HepG2 (cell line): ENCODE results near the gene ORM1. TPM values are rescaled to one million over a fixed set of nuclear protein-coding genes. Genes with fewer than 3 reads are reported as not detected.

Source experiments
- ATAC-seq: fragments of 200-7000 bp; cut with Tn5 transposase; 3 replicates; pipeline ENCODE4 v1.9.1; 2020; ENCODE audit warnings: mild to moderate bottlenecking, moderate library complexity
- BruUV-seq: library from RNA; stranded (reverse); fragments of 400-500 nt; replicated peaks from 2 replicates; lab custom pipeline; 2021; lab: Mats Ljungman, UMichigan
- CTCF ChIA-PET: fragments of 300-600 bp; formaldehyde crosslinking; extraction: SDS; loops from one replicate; lab custom pipeline; 2021; ENCODE audit warnings: low total read pairs, inconsistent platforms, low intra/inter-chr PET ratio; lab: Yijun Ruan, JAX
- POLR2A ChIA-PET: fragments of 350-600 bp; sonication (Branson Sonifier 250); formaldehyde crosslinking; loops from one replicate; lab custom pipeline; 2020; ENCODE audit warnings: antibody characterized with exemption, inconsistent platforms; lab: Yijun Ruan, JAX
- DNase-seq: peaks from one replicate; pipeline ENCODE4 v3.0.0-alpha.2; 2015; ENCODE audit warnings: low spot score
- FAIRE-seq: peaks from 3 replicates; lab custom pipeline; 2011; peaks lifted over from hg19 to GRCh38; lab: Jason Lieb, UNC
- H2AFZ ChIP-seq: one replicate; pipeline ENCODE4 v1.6.1; 2011; ENCODE audit warnings: low read length, inconsistent platforms
- H3K27ac ChIP-seq: fragments of 300-600 bp; 3 replicates; pipeline ENCODE4 v1.8.0; 2011; ENCODE audit warnings: mixed run types, mild to moderate bottlenecking, mixed read lengths, low read length, inconsistent platforms; ENCODE audit not compliant: insufficient read depth; ENCODE audit errors: extremely low read length
- H3K27me3 ChIP-seq, 2 experiments: fragments of 200-600 bp in 1 of 2; 2 replicates in 1 of 2; 3 replicates in 1 of 2; pipeline versions ENCODE4 v1.6.0 to v1.8.0; 2011; ENCODE audit warnings: low read length in 2 of 2, mild to moderate bottlenecking in 2 of 2, moderate library complexity in 2 of 2, inconsistent platforms in 1 of 2; ENCODE audit not compliant: insufficient read depth in 2 of 2, control insufficient read depth in 1 of 2
- H3K36me3 ChIP-seq, 2 experiments: fragments of 200-600 bp in 1 of 2; replicated peaks in 1 of 2; 2 replicates in 1 of 2; 3 replicates in 1 of 2; pipeline versions ENCODE4 v1.5.1 to v1.8.0; 2011; ENCODE audit warnings: low read length in 2 of 2, inconsistent platforms in 1 of 2; ENCODE audit not compliant: insufficient read depth in 2 of 2, control insufficient read depth in 1 of 2
- H3K4me1 ChIP-seq: 2 replicates; pipeline ENCODE4 v1.5.1; 2012; ENCODE audit warnings: low read length, inconsistent platforms; ENCODE audit not compliant: insufficient read depth
- H3K4me2 ChIP-seq: 2 replicates; pipeline ENCODE4 v1.6.0; 2011; ENCODE audit warnings: low read depth, low read length, inconsistent platforms
- H3K4me3 ChIP-seq, 3 experiments: fragments of 200-600 bp in 1 of 3; sonication (generic), shearing (Covaris generic) in 1 of 3; replicated peaks in 1 of 3; 2 replicates each; pipeline ENCODE4 v1.5.1; 2011 to 2016; ENCODE audit warnings: low read length in 3 of 3, inconsistent platforms in 2 of 3, low read depth in 2 of 3, mild to moderate bottlenecking in 2 of 3, control low read depth in 1 of 3, mixed read lengths in 1 of 3; ENCODE audit not compliant: insufficient read depth in 1 of 3
- H3K79me2 ChIP-seq: one replicate; pipeline ENCODE4 v1.6.1; 2011; ENCODE audit warnings: low read length, inconsistent platforms; ENCODE audit not compliant: insufficient read depth
- H3K9ac ChIP-seq: 2 replicates; pipeline ENCODE4 v1.6.0; 2011; ENCODE audit warnings: mild to moderate bottlenecking, low read depth, low read length, inconsistent platforms; ENCODE audit not compliant: insufficient read depth
- H3K9me3 ChIP-seq: 2 replicates; pipeline ENCODE4 v1.5.1; 2012; ENCODE audit warnings: mild to moderate bottlenecking, low read length
- H4K20me1 ChIP-seq: 2 replicates; pipeline ENCODE4 v1.6.0; 2011; ENCODE audit warnings: inconsistent platforms, mild to moderate bottlenecking, low read length, moderate library complexity; ENCODE audit not compliant: insufficient read depth
- GMEB2 ChIP-seq: IDR thresholded peaks from 2 replicates; pipeline ENCODE4 v1.6.1; 2016; ENCODE audit warnings: missing biosample characterization, missing genetic modification reagents, low read depth
- JARID2 ChIP-seq: sonication (generic); formaldehyde crosslinking; IDR thresholded peaks from 2 replicates; pipeline ENCODE4 v1.8.1; 2023; ENCODE audit warnings: missing genetic modification reagents, inconsistent platforms; ENCODE audit not compliant: insufficient replicate concordance
- NCOR1 ChIP-seq: fragments of 200-600 bp; sonication (generic); IDR thresholded peaks from 2 replicates; pipeline ENCODE4 v1.7.0; 2017; ENCODE audit warnings: antibody characterized with exemption, low read length, borderline replicate concordance
- NFYB ChIP-seq: sonication (generic); formaldehyde crosslinking; IDR thresholded peaks from 2 replicates; pipeline ENCODE4 v1.4.0; 2020; ENCODE audit warnings: missing genetic modification reagents
- RAD21 ChIP-seq: fragments of 450-650 bp; formaldehyde crosslinking; IDR thresholded peaks from 2 replicates; pipeline ENCODE4 v1.5.0; 2020; ENCODE audit warnings: mild to moderate bottlenecking
- ZMYM2 ChIP-seq: sonication (generic); formaldehyde crosslinking; IDR thresholded peaks from 2 replicates; pipeline ENCODE4 v1.8.0; 2022; ENCODE audit warnings: mild to moderate bottlenecking, missing genetic modification reagents
- ZNF280D ChIP-seq: sonication (generic); formaldehyde crosslinking; IDR thresholded peaks from 2 replicates; pipeline ENCODE4 v1.5.1; 2020; ENCODE audit warnings: mild to moderate bottlenecking, missing genetic modification reagents
- ZNF646 ChIP-seq: sonication (generic); formaldehyde crosslinking; IDR thresholded peaks from 2 replicates; pipeline ENCODE4 v1.9.0; 2021; ENCODE audit warnings: mild to moderate bottlenecking, missing genetic modification reagents
- ZNF780A ChIP-seq: sonication (generic); formaldehyde crosslinking; IDR thresholded peaks from 2 replicates; pipeline ENCODE4 v1.8.0; 2022; ENCODE audit warnings: mild to moderate bottlenecking, missing genetic modification reagents, moderate library complexity
- in situ Hi-C: cut with HindIII; loops from 2 replicates; pipeline ENCODE4 v1.10.0; 2017; ENCODE audit warnings: low pct_unique_long_range_greater_than_20kb; ENCODE audit not compliant: extremely low pct_ligation_motif_present
- intact Hi-C: fragments of 100-400 bp; cut with micrococcal nuclease; formaldehyde crosslinking; loops from one replicate; pipeline ENCODE4 v1.10.0; 2022; ENCODE audit not compliant: unreplicated experiment
- polyA plus RNA-seq, 8 experiments: library from polyadenylated mRNA; depleted of rRNA in 3 of 8; stranded (reverse) in 7 of 8; unstranded in 1 of 8; fragments of >200 nt; fragmentation: Illumina TruSeq in 4 of 8; extraction: Trizol in 4 of 8; gene quantifications; 2 replicates each; pipeline versions ENCODE4 v1.2.1 to v1.2.3, GENCODE V29; 2011 to 2016; ENCODE audit warnings: low read depth in 4 of 8, missing spikeins in 1 of 8, mixed read lengths in 1 of 8; ENCODE audit not compliant: insufficient read depth in 1 of 8
- total RNA-seq, 5 experiments: library from RNA; depleted of rRNA; stranded (reverse); fragments of >200 nt; fragmentation: Illumina TruSeq; extraction: Trizol; gene quantifications; 2 replicates each; pipeline ENCODE4 v1.2.3, GENCODE V29; 2016; ENCODE audit warnings: low read depth in 1 of 5

ORM1 gene
- total and polyA plus RNA-seq, 2 of the 13 experiments (the other 11 are each of a cell fraction or from before 2014, with no cell fraction given), result 699 to 1,180 TPM

- no peak for DNase-seq
- H2AFZ ChIP-seq, result no peak overlapping the region
- no peak overlapping the region for H3K4me2 ChIP-seq
- H3K9me3 ChIP-seq, result peaks cover 10% of the 10 kb centered on the region
- no peaks in the 10 kb centered on the region for H4K20me1 ChIP-seq
- in situ Hi-C loops, result loop anchor here (5.0 kb wide), 3 partner anchors 137 to 487 kb away; partner anchors contain the start of genes COL27A1 and KIF12
- POLR2A ChIA-PET, result no interaction called here
- no peak overlapping the region for H3K4me3 ChIP-seq
- H3K27me3 ChIP-seq, result no peaks in the 10 kb centered on the region
- 0 out of 2 replicates have a peak, but pooled peaks have one; percentile 46 for TF ChIP-seq ZMYM2
- TF ChIP-seq RAD21, result no peak
- no peak for TF ChIP-seq NCOR1
- TF ChIP-seq ZNF646 (CRISPR knock-in tag), result no peak
- no peak for TF ChIP-seq NFYB (CRISPR knock-in tag)
- no peak for TF ChIP-seq ZNF780A (CRISPR knock-in tag)
- TF ChIP-seq GMEB2 (CRISPR knock-in tag), result no peak
- no peak for TF ChIP-seq JARID2 (CRISPR knock-in tag)
- TF ChIP-seq ZNF280D, result peak; percentile 89; the same call in 1 of the 2 replicates
- no peak overlapping the region for H3K9ac ChIP-seq
- no peaks in the 10 kb centered on the region for H3K79me2 ChIP-seq
- no peak for FAIRE-seq
- H3K4me1 ChIP-seq, result no peaks in the 10 kb centered on the region
- CTCF ChIA-PET, result no interaction called here
- H3K36me3 ChIP-seq, result peaks cover 24 to 84% of the 10 kb centered on the region in 2 experiments
- BruUV-seq, result no TSS peak
- intact Hi-C loops, result loop anchor here (5.0 kb wide), 1 partner anchor 137 kb away; the partner anchor contains the start of gene COL27A1
- H3K27ac ChIP-seq, result no peak overlapping the region
- no peak for ATAC-seq
Measured at GRCh38 chr9:114294664-114295063, 28.2 kb upstream of the ORM1 start.
